HEK293T (cell line): Measurements from ENCODE around the gene EBNA1BP2.

ENCODE experiments used
- ARNT ChIP-seq: fragments of 450-650 bp; IDR thresholded peaks from 2 replicates; pipeline ENCODE4 v1.6.1; 2017; ENCODE audit warnings: mild to moderate bottlenecking
- BHLHE40 ChIP-seq: fragments of 450-650 bp; IDR thresholded peaks from 2 replicates; pipeline ENCODE4 v1.6.1; 2016; ENCODE audit warnings: mild to moderate bottlenecking, moderate library complexity, borderline replicate concordance
- CTBP1 ChIP-seq: fragments of 450-650 bp; IDR thresholded peaks from 2 replicates; pipeline ENCODE4 v1.6.1; 2016; ENCODE audit warnings: borderline replicate concordance
- FOXA1 ChIP-seq: fragments of 450-650 bp; IDR thresholded peaks from 2 replicates; pipeline ENCODE4 v1.6.1; 2016; ENCODE audit warnings: mild to moderate bottlenecking
- FOXK2 ChIP-seq: fragments of 450-650 bp; IDR thresholded peaks from 2 replicates; pipeline ENCODE4 v1.6.1; 2016; ENCODE audit warnings: mild to moderate bottlenecking
- FOXM1 ChIP-seq: fragments of 450-650 bp; IDR thresholded peaks from 2 replicates; pipeline ENCODE4 v1.6.1; 2017; ENCODE audit warnings: mild to moderate bottlenecking, borderline replicate concordance
- HDGF ChIP-seq: fragments of 450-650 bp; IDR thresholded peaks from 2 replicates; pipeline ENCODE4 v1.6.1; 2017; ENCODE audit warnings: antibody characterized with exemption, borderline replicate concordance
- LEF1 ChIP-seq: fragments of 450-650 bp; IDR thresholded peaks from 2 replicates; pipeline ENCODE4 v1.6.1; 2017; ENCODE audit warnings: mild to moderate bottlenecking, borderline replicate concordance
- SP1 ChIP-seq: fragments of 450-650 bp; IDR thresholded peaks from 2 replicates; pipeline ENCODE4 v1.6.1; 2017
- SUZ12 ChIP-seq: fragments of 450-650 bp; IDR thresholded peaks from 2 replicates; pipeline ENCODE4 v1.6.1; 2016; ENCODE audit warnings: mild to moderate bottlenecking
- TARDBP ChIP-seq: fragments of 450-650 bp; IDR thresholded peaks from 2 replicates; pipeline ENCODE4 v1.6.1; 2016
- ZNF384 ChIP-seq: fragments of 450-650 bp; IDR thresholded peaks from 2 replicates; pipeline ENCODE4 v1.6.1; 2016

- TF ChIP-seq TARDBP (no peak), BHLHE40 (no peak), FOXM1 (no peak), FOXK2 (no peak), SUZ12 (no peak), HDGF (no peak), ZNF384 (no peak), SP1 (no peak), FOXA1 (no peak), ARNT (no peak), LEF1 (no peak), CTBP1 (no peak)
Observed at GRCh38 chr1:43207229-43207853, 35.3 kb upstream of the EBNA1BP2 start.
